ENCODE measurements around the gene LY6G5B. TPM values are rescaled to one million over a fixed set of nuclear protein-coding genes. Genes with fewer than 3 reads are reported as not detected.
A peak's percentile ranks its signal among the peaks of the same experiment; 100 is the strongest.

LY6G5B gene
- total RNA-seq = 1 to 10 TPM; 6.9 to 8.3 TPM

GRCh38 chr6:31669676-31670075, at the start of gene LY6G5B:
TSS of gene LY6G5B (plus strand) at chr6:31669976. CDS start at chr6:31670951, 975 bp downstream.
- intact Hi-C loops (cut with DNase I) = no loop called here
- no peak for ATAC-seq
- H3K9me3 ChIP-seq = no peaks in the 10 kb centered on the region
- no peak within 1 kb of the TSS for H3K4me3 ChIP-seq
- H3K4me1 ChIP-seq = peaks cover 23% of the 10 kb centered on the region
- no peak within 1 kb of the TSS for H3K27ac ChIP-seq
- no peak for DNase-seq
- peaks cover 6 to 33% of the 10 kb centered on the region in 2 donors for H3K36me3 ChIP-seq (replicated peaks in 1 of 2; ENCODE audit: insufficient read depth in 1 of 2, low read depth in 2 of 2)
- 70 to 73% methylated on average over 8 of the region's 8 CpGs for WGBS, 2 donors
- H3K27me3 ChIP-seq = no peaks in the 10 kb centered on the region
- no peak for TF ChIP-seq POLR2A (IDR thresholded peaks at IDR 0.05)
- TF ChIP-seq CTCF (IDR thresholded peaks at IDR 0.05) = no peak

- Histone ChIP-seq H3K27ac (peak within 1 kb of the TSS; percentile 92 to 99 (median 98)), H3K36me3 (replicated peaks in 1 of 2; ENCODE audit: insufficient read depth in 1 of 2, low read depth in 2 of 2) (peaks cover 8 to 24% of the 10 kb centered on the region in 2 donors), H3K4me1 (peaks cover 23% of the 10 kb centered on the region), H3K27me3 (no peaks in the 10 kb centered on the region), H3K4me3 (peak within 1 kb of the TSS; percentile 52 to 93), H3K9me3 (no peaks in the 10 kb centered on the region)
- intact Hi-C loops (cut with DNase I) = no loop called here
- ATAC-seq (peak; percentile 28), DNase-seq (peak in 3 of 4 donors; percentile 77 to 97 (median 80))
- 0 to 1% methylated on average over 27 to 56 of the region's 67 CpGs for WGBS, 2 donors
- TF ChIP-seq POLR2A (IDR thresholded peaks at IDR 0.05) (peak in 1 of 3 donors; percentile 10), CTCF (IDR thresholded peaks at IDR 0.05) (no peak)
Measured at GRCh38 chr6:31620586-31621319, 49.0 kb upstream of the LY6G5B start, which contains the start of gene PRRC2A. TSS of gene PRRC2A (plus strand) at chr6:31620715. CDS start at chr6:31622790, 2,075 bp downstream.

- H3K4me1 ChIP-seq = peaks cover 23% of the 10 kb centered on the region
- WGBS, 2 donors = 4% methylated on average over 15 of the region's 15 CpGs
- TF ChIP-seq POLR2A (IDR thresholded peaks at IDR 0.05) = no peak
- no peak for TF ChIP-seq CTCF (IDR thresholded peaks at IDR 0.05)
Measured at GRCh38 chr6:31621320-31621939, 48.3 kb upstream of the LY6G5B start.

GRCh38 chr6:31621991-31622390, 47.8 kb upstream of the LY6G5B start:
- WGBS, 2 donors = 14 to 18% methylated on average over 4 of the region's 4 CpGs
- peak overlapping the region in 3 of 4 donors; percentile 97 to 99 (median 98) for H3K27ac ChIP-seq
- no peak overlapping the region for H3K4me3 ChIP-seq
- H3K27me3 ChIP-seq = no peaks in the 10 kb centered on the region
- ATAC-seq = no peak
- peaks cover 17 to 34% of the 10 kb centered on the region in 2 donors for H3K36me3 ChIP-seq (replicated peaks in 1 of 2; ENCODE audit: insufficient read depth in 1 of 2, low read depth in 2 of 2)
- no peak for TF ChIP-seq POLR2A (IDR thresholded peaks at IDR 0.05)
- TF ChIP-seq CTCF (IDR thresholded peaks at IDR 0.05) = no peak
- no peaks in the 10 kb centered on the region for H3K9me3 ChIP-seq
- DNase-seq = no peak
- intact Hi-C loops (cut with DNase I) = no loop called here
- H3K4me1 ChIP-seq = peaks cover 23% of the 10 kb centered on the region

More at GRCh38 chr6:31621320-31621939, 48.3 kb upstream of the LY6G5B start:
- H3K27ac ChIP-seq = peak overlapping the region in 3 of 4 donors; percentile 97 to 99 (median 98)
- peaks cover 15 to 31% of the 10 kb centered on the region in 2 donors for H3K36me3 ChIP-seq (replicated peaks in 1 of 2; ENCODE audit: insufficient read depth in 1 of 2, low read depth in 2 of 2)
- H3K27me3 ChIP-seq = no peaks in the 10 kb centered on the region
- DNase-seq = no peak
- intact Hi-C loops (cut with DNase I) = no loop called here
- H3K9me3 ChIP-seq = no peaks in the 10 kb centered on the region
- H3K4me3 ChIP-seq = peak overlapping the region; percentile 52 to 93
- ATAC-seq = no peak

Measured in body of pancreas (tissue), 4 donors.